A549 (cell line): ENCODE data around the gene SLC35B2. TPM values are rescaled to one million over a fixed set of nuclear protein-coding genes. Genes with fewer than 3 reads are reported as not detected.

Source experiments
- ATAC-seq, 2 experiments: fragments of 200-7000 bp in 1 of 2; fragments of >200 bp in 1 of 2; cut with Nextera tagmentation in 1 of 2; cut with Tn5 transposase in 1 of 2; 3 replicates each; pipeline versions ENCODE4 v1.8.0 to v1.9.1; 2018 to 2020; ENCODE audit warnings: mild to moderate bottlenecking in 1 of 2, moderate library complexity in 1 of 2
- CTCF ChIA-PET: fragments of 300-600 bp; sonication (Branson Sonifier 250); formaldehyde crosslinking; extraction: SDS; loops from one replicate; lab custom pipeline; 2021; ENCODE audit warnings: antibody characterized with exemption, inconsistent platforms; lab: Yijun Ruan, JAX
- POLR2A ChIA-PET: fragments of 350-600 bp; formaldehyde crosslinking; extraction: SDS; loops from one replicate; lab custom pipeline; 2021; ENCODE audit warnings: antibody characterized with exemption, inconsistent platforms; lab: Yijun Ruan, JAX
- DNase-seq, 2 experiments: peaks; one replicate each; pipeline versions ENCODE4 v3.0.0 to v3.0.0-alpha.2; 2011 to 2016; ENCODE audit warnings: low read depth in 1 of 2, low spot score in 1 of 2
- FAIRE-seq: peaks from 2 replicates; lab custom pipeline; 2011; peaks lifted over from hg19 to GRCh38; lab: Jason Lieb, UNC
- H3K27ac ChIP-seq, 2 experiments: fragments of >200 bp; sonication (Bioruptor Twin); formaldehyde crosslinking; 3 replicates each; pipeline ENCODE4 v1.5.1; 2016 to 2017
- H3K4me1 ChIP-seq: fragments of >200 bp; sonication (Bioruptor Twin); formaldehyde crosslinking; 3 replicates; pipeline ENCODE4 v1.6.1; 2016
- H3K4me2 ChIP-seq: fragments of >200 bp; sonication (Bioruptor Twin); formaldehyde crosslinking; 3 replicates; pipeline ENCODE4 v1.6.1; 2016
- H3K4me3 ChIP-seq: fragments of >200 bp; sonication (Bioruptor Twin); formaldehyde crosslinking; 3 replicates; pipeline ENCODE4 v1.5.1; 2016
- H3K9me3 ChIP-seq: fragments of >200 bp; sonication (Bioruptor Twin); formaldehyde crosslinking; 3 replicates; pipeline ENCODE4 v1.6.1; 2016
- ATOH8 ChIP-seq: fragments of 250-450 bp; sonication (Bioruptor Pico); IDR thresholded peaks from 2 replicates; pipeline ENCODE4 v1.5.0; 2020; ENCODE audit warnings: low read depth, mild to moderate bottlenecking, moderate library complexity
- BHLHE40 ChIP-seq: IDR thresholded peaks from 2 replicates; pipeline ENCODE4 v1.6.1; 2012; ENCODE audit warnings: low read depth, low read length, inconsistent platforms
- CBX8 ChIP-seq: fragments of 200-600 bp; sonication (generic); IDR thresholded peaks from 2 replicates; pipeline ENCODE4 v1.6.1; 2016
- CHD2 ChIP-seq: fragments of 150-350 bp; IDR thresholded peaks from 2 replicates; pipeline ENCODE4 v1.6.1; 2014; ENCODE audit warnings: low read length; ENCODE audit not compliant: partially characterized antibody
- CHD4 ChIP-seq: fragments of 200-600 bp; sonication (generic); IDR thresholded peaks from 2 replicates; pipeline ENCODE4 v1.6.1; 2016; ENCODE audit warnings: antibody characterized with exemption, mild to moderate bottlenecking, borderline replicate concordance
- EHMT2 ChIP-seq: fragments of 200-600 bp; sonication (generic); IDR thresholded peaks from 2 replicates; pipeline ENCODE4 v1.6.1; 2016; ENCODE audit warnings: antibody characterized with exemption, low read depth, mild to moderate bottlenecking, moderate library complexity
- ELK1 ChIP-seq: fragments of 150-350 bp; IDR thresholded peaks from 2 replicates; pipeline ENCODE4 v1.6.1; 2014; ENCODE audit warnings: low read depth, mild to moderate bottlenecking, low read length
- FOXS1 ChIP-seq: fragments of 250-450 bp; sonication (Bioruptor Pico); IDR thresholded peaks from 2 replicates; pipeline ENCODE4 v1.5.0; 2020; ENCODE audit warnings: mild to moderate bottlenecking, moderate library complexity
- HES2 ChIP-seq: fragments of >200 bp; sonication (Bioruptor Twin); formaldehyde crosslinking; IDR thresholded peaks from 2 replicates; pipeline ENCODE4 v1.6.1; 2016
- HEYL ChIP-seq: fragments of 250-450 bp; sonication (Bioruptor Pico); IDR thresholded peaks from 2 replicates; pipeline ENCODE4 v1.8.0; 2021; ENCODE audit warnings: mild to moderate bottlenecking, moderate library complexity
- HMGXB4 ChIP-seq: fragments of 250-450 bp; sonication (Bioruptor Pico); IDR thresholded peaks from 2 replicates; pipeline ENCODE4 v1.5.0; 2021; ENCODE audit warnings: mild to moderate bottlenecking, moderate library complexity, borderline replicate concordance
- HOXB13 ChIP-seq: fragments of 250-450 bp; sonication (Bioruptor Pico); IDR thresholded peaks from 2 replicates; pipeline ENCODE4 v1.5.0; 2020; ENCODE audit warnings: low read depth, mild to moderate bottlenecking, moderate library complexity
- HOXB5 ChIP-seq: fragments of 250-450 bp; sonication (Bioruptor Pico); IDR thresholded peaks from 2 replicates; pipeline ENCODE4 v1.5.0; 2020; ENCODE audit warnings: mild to moderate bottlenecking, moderate library complexity
- MAFK ChIP-seq: fragments of 450-650 bp; IDR thresholded peaks from 2 replicates; pipeline ENCODE4 v1.6.1; 2014; ENCODE audit not compliant: partially characterized antibody
- MAX ChIP-seq: IDR thresholded peaks from 2 replicates; pipeline ENCODE4 v1.6.1; 2012
- MYC ChIP-seq: IDR thresholded peaks from 2 replicates; pipeline ENCODE4 v1.6.1; 2012; ENCODE audit warnings: mild to moderate bottlenecking, inconsistent platforms, low read length, improper control_type of control experiment, borderline replicate concordance
- NFE2L2 ChIP-seq: fragments of 150-350 bp; conservative IDR thresholded peaks from 2 replicates; pipeline ENCODE4 v1.6.1; 2014; ENCODE audit warnings: low read length
- RARB ChIP-seq: fragments of 250-450 bp; sonication (Bioruptor Pico); IDR thresholded peaks from 2 replicates; pipeline ENCODE4 v1.8.0; 2021; ENCODE audit warnings: mild to moderate bottlenecking, moderate library complexity
- REST ChIP-seq: fragments of 200-600 bp; sonication (generic); IDR thresholded peaks from 2 replicates; pipeline ENCODE4 v1.6.1; 2016; ENCODE audit warnings: antibody characterized with exemption, mild to moderate bottlenecking, moderate library complexity
- RFX5 ChIP-seq: fragments of 450-650 bp; IDR thresholded peaks from 2 replicates; pipeline ENCODE4 v1.7.1; 2014; ENCODE audit warnings: antibody characterized with exemption, mild to moderate bottlenecking, moderate library complexity
- RNF2 ChIP-seq: fragments of 200-600 bp; sonication (generic); IDR thresholded peaks from 2 replicates; pipeline ENCODE4 v1.6.1; 2016; ENCODE audit warnings: low read depth, mild to moderate bottlenecking, antibody characterized with exemption, moderate library complexity, borderline replicate concordance
- TFCP2L1 ChIP-seq: fragments of 250-450 bp; sonication (Bioruptor Pico); IDR thresholded peaks from 2 replicates; pipeline ENCODE4 v1.5.0; 2021; ENCODE audit warnings: mild to moderate bottlenecking
- ZFP36 ChIP-seq: fragments of 450-650 bp; IDR thresholded peaks from 2 replicates; pipeline ENCODE4 v1.6.1; 2014; ENCODE audit warnings: borderline replicate concordance; ENCODE audit not compliant: partially characterized antibody
- WGBS: methylation state at CpG from one replicate; pipeline ENCODE4 v1.1.6; 2017; ENCODE audit errors: missing lambda C conversion rate; 5-methylcytosine and 5-hydroxymethylcytosine counted together
- polyA plus RNA-seq, 4 experiments: library from polyadenylated mRNA; depleted of rRNA in 3 of 4; stranded (reverse); fragments of >200 nt; fragmentation: RNase III in 1 of 4; extraction: RNeasy Plus Mini Kit Qiagen cat#74134 plus additional on column Dnase treatment in 1 of 4; gene quantifications; 2 replicates in 3 of 4; 3 replicates in 1 of 4; pipeline ENCODE4 v1.2.3, GENCODE V29; 2011 to 2017

The SLC35B2 gene
- polyA plus RNA-seq, 2 of the 4 experiments (the other 2 are of a cell fraction): 44.5 to 45.6 TPM

- H3K9me3 ChIP-seq: no peaks in the 10 kb centered on the region
- 81% methylated on average over 5 of the region's 5 CpGs for WGBS
- ATAC-seq (no peak), FAIRE-seq (no peak), DNase-seq (no peak)
- ChIA-PET CTCF (interaction anchor here (1.8 to 9.2 kb wide), 3 partner anchors 7 to 58 kb away, joined by 7 to 111 read pairs (median 9); no protein-coding TSS in a partner anchor), POLR2A (no interaction called here)
- H3K4me3 ChIP-seq: no peak overlapping the region
- no peak overlapping the region for H3K4me2 ChIP-seq
- TF ChIP-seq FOXS1 (CRISPR knock-in tag) (no peak), TFCP2L1 (no peak), HEYL (CRISPR knock-in tag) (no peak), HES2 (no peak), RNF2 (no peak), CBX8 (no peak), MAFK (no peak), MYC (no peak), CHD4 (no peak), MAX (no peak), RARB (CRISPR knock-in tag) (no peak)
- no peak overlapping the region for H3K27ac ChIP-seq
- peaks cover 28% of the 10 kb centered on the region for H3K4me1 ChIP-seq
These were observed 28.5 kb downstream of the SLC35B2 start for GRCh38 chr6:44228836-44229235.

GRCh38 chr6:44228433-44228832, 28.9 kb downstream of the SLC35B2 start:
- Histone ChIP-seq H3K4me2 (no peak overlapping the region), H3K4me1 (peaks cover 25% of the 10 kb centered on the region; the same call in 2 of the 3 replicates), H3K9me3 (no peaks in the 10 kb centered on the region)
- ChIA-PET POLR2A (no interaction called here), CTCF (interaction anchor here (0.6 to 9.2 kb wide), 4 partner anchors 7 to 61 kb away, joined by 5 to 111 read pairs (median 8); no protein-coding TSS in a partner anchor)
- no peak for DNase-seq
- WGBS: 100% methylated on average over 6 of the region's 7 CpGs
- no peak for TF ChIP-seq HOXB5
- no peak for TF ChIP-seq ATOH8 (CRISPR knock-in tag)
- TF ChIP-seq BHLHE40: no peak
- no peak for TF ChIP-seq ELK1
- TF ChIP-seq HMGXB4 (CRISPR knock-in tag): no peak
- TF ChIP-seq TFCP2L1: no peak
- no peak for TF ChIP-seq MYC
- TF ChIP-seq REST: no peak
- TF ChIP-seq ZFP36: no peak
- no peak for TF ChIP-seq HOXB13 (CRISPR knock-in tag)
- no peak for TF ChIP-seq RFX5
- no peak for TF ChIP-seq EHMT2
- TF ChIP-seq RARB (CRISPR knock-in tag): no peak
- no peak for TF ChIP-seq NFE2L2
- no peak for TF ChIP-seq MAFK
- no peak for TF ChIP-seq CHD2
- TF ChIP-seq, all 56 proteins: peak for 0
- FAIRE-seq (no peak), ATAC-seq (no peak)
- Histone ChIP-seq H3K27ac (no peak overlapping the region), H3K4me3 (no peak overlapping the region)
